Measurements from ENCODE around the gene SGCE. TPM values are rescaled to one million over a fixed set of nuclear protein-coding genes. Genes with fewer than 3 reads are reported as not detected.

Gene SGCE
- total and polyA plus RNA-seq, 10 donors, result 9.6 to 93.7 (median 45.0) TPM

- TF ChIP-seq POLR2AphosphoS5 (IDR thresholded peaks at IDR 0.05) (no peak), CTCF (IDR thresholded peaks at IDR 0.05 in 8 of 11, conservative IDR thresholded peaks at IDR 0.05 in 3 of 11) (no peak), POLR2A (IDR thresholded peaks at IDR 0.05) (no peak)
- 87 to 95% (median 91%) methylated on average over 3 of the region's 3 CpGs for WGBS, 5 donors
- intact Hi-C loops (cut with DNase I; ENCODE audit: low total_unique reads), result no loop called here
These were observed 12.0 kb downstream of the SGCE start for GRCh38 chr7:94643771-94644545.

GRCh38 chr7:94642838-94643653 lies 12.9 kb downstream of the SGCE start:
- Histone ChIP-seq H3K9me3 (no peaks in the 10 kb centered on the region), H3K27ac (no peak overlapping the region), H3K4me3 (no peak overlapping the region), H3K27me3 (replicated peaks in 1 of 7) (peaks cover 0 to 9% (median 0%) of the 10 kb centered on the region in 7 donors), H3K36me3 (no peaks in the 10 kb centered on the region), H3K4me1 (no peaks in the 10 kb centered on the region)
- intact Hi-C loops (cut with DNase I; ENCODE audit: low total_unique reads), result no loop called here
- WGBS, 5 donors, result 88 to 94% (median 89%) methylated on average over 2 of the region's 2 CpGs
- no peak for DNase-seq
- no peak for TF ChIP-seq POLR2A (IDR thresholded peaks at IDR 0.05)
- no peak for TF ChIP-seq CTCF (IDR thresholded peaks at IDR 0.05 in 8 of 11, conservative IDR thresholded peaks at IDR 0.05 in 3 of 11)
- TF ChIP-seq POLR2AphosphoS5 (IDR thresholded peaks at IDR 0.05), result no peak

More at GRCh38 chr7:94643771-94644545, 12.0 kb downstream of the SGCE start:
- Histone ChIP-seq H3K4me3 (no peak overlapping the region), H3K9me3 (no peaks in the 10 kb centered on the region), H3K36me3 (no peaks in the 10 kb centered on the region), H3K4me1 (no peaks in the 10 kb centered on the region), H3K27me3 (replicated peaks in 1 of 7) (peaks cover 0 to 14% (median 0%) of the 10 kb centered on the region in 7 donors), H3K27ac (no peak overlapping the region)
- DNase-seq, result no peak

GRCh38 chr7:94639384-94639783 lies 16.5 kb downstream of the SGCE start:
- Histone ChIP-seq H3K36me3 (no peaks in the 10 kb centered on the region), H3K27me3 (replicated peaks in 1 of 7) (peaks cover 0 to 4% (median 0%) of the 10 kb centered on the region in 7 donors), H3K9me3 (no peaks in the 10 kb centered on the region), H3K27ac (no peak overlapping the region), H3K4me1 (no peaks in the 10 kb centered on the region), H3K4me3 (no peak overlapping the region)
- 90 to 100% (median 97%) methylated on average over 1 of the region's 1 CpG for WGBS, 5 donors
- intact Hi-C loops (cut with DNase I; ENCODE audit: low total_unique reads), result no loop called here
- TF ChIP-seq POLR2A (IDR thresholded peaks at IDR 0.05), result no peak
- TF ChIP-seq POLR2AphosphoS5 (IDR thresholded peaks at IDR 0.05), result no peak
- TF ChIP-seq CTCF (IDR thresholded peaks at IDR 0.05 in 8 of 11, conservative IDR thresholded peaks at IDR 0.05 in 3 of 11), result no peak
- no peak for DNase-seq

- peaks cover 0 to 3% (median 0%) of the 10 kb centered on the region in 7 donors for H3K27me3 ChIP-seq (replicated peaks in 1 of 7)
- DNase-seq, result no peak
- H3K4me1 ChIP-seq, result no peaks in the 10 kb centered on the region
- H3K36me3 ChIP-seq, result no peaks in the 10 kb centered on the region
- no peaks in the 10 kb centered on the region for H3K9me3 ChIP-seq
- H3K27ac ChIP-seq, result no peak overlapping the region
- intact Hi-C loops (cut with DNase I; ENCODE audit: low total_unique reads), result no loop called here
- H3K4me3 ChIP-seq, result no peak overlapping the region
- TF ChIP-seq CTCF (IDR thresholded peaks at IDR 0.05 in 8 of 11, conservative IDR thresholded peaks at IDR 0.05 in 3 of 11) (no peak), POLR2A (IDR thresholded peaks at IDR 0.05) (no peak), POLR2AphosphoS5 (IDR thresholded peaks at IDR 0.05) (no peak)
These were observed 20.2 kb downstream of the SGCE start for GRCh38 chr7:94635687-94636086.
